ENCODE results near the gene MICAL3.

- TF ChIP-seq EZH2 (IDR thresholded peaks at IDR 0.05) (no peak), POLR2AphosphoS5 (IDR thresholded peaks at IDR 0.05; ENCODE audit: borderline replicate concordance, low read depth, low read length) (no peak)
Observed at GRCh38 chr22:18008136-18008535, 16.2 kb downstream of the MICAL3 start.
